Bronchial smooth muscle cell (primary cell): ENCODE measurements around the gene LRRC63. TPM values are rescaled to one million over a fixed set of nuclear protein-coding genes. Genes with fewer than 3 reads are reported as not detected.

Experiments used
- total RNA-seq: library from RNA; depleted of rRNA; stranded (reverse); fragments of >200 nt; gene quantifications from 2 replicates; pipeline ENCODE4 v1.2.1, GENCODE V29; 2014

The LRRC63 gene
- under 0.01 and 0.34 TPM in 2 replicates for total RNA-seq

GRCh38 chr13:46211483-46212351 lies at the start of gene LRRC63:
LRRC63 (plus strand) TSS chr13:46211928; CDS start chr13:46213035, 1,107 bp downstream.

GRCh38 chr13:46181840-46182490 lies 29.8 kb upstream of the LRRC63 start, which contains the start of gene LCP1:
LCP1 (minus strand) TSS chr13:46182177; CDS start chr13:46159662, 22,515 bp downstream.

Other genes starting within 250 kb of the LRRC63 start
- gene ZC3H13, start 159.2 kb upstream of the LRRC63 start, total RNA-seq: 12.5 and 13.7 TPM in 2 replicates
- gene CPB2, start 106.9 kb upstream of the LRRC63 start, total RNA-seq: not detected in 2 replicates
- 0.17 TPM in 1 of 2 replicates, not detected in the other for gene LCP1, start 29.8 kb upstream of the LRRC63 start, total RNA-seq
- gene RUBCNL, start 175.3 kb downstream of the LRRC63 start, total RNA-seq: 1.4 and 3.5 TPM in 2 replicates